ENCODE data around the gene UPF3A.

Gene UPF3A

DNA sequence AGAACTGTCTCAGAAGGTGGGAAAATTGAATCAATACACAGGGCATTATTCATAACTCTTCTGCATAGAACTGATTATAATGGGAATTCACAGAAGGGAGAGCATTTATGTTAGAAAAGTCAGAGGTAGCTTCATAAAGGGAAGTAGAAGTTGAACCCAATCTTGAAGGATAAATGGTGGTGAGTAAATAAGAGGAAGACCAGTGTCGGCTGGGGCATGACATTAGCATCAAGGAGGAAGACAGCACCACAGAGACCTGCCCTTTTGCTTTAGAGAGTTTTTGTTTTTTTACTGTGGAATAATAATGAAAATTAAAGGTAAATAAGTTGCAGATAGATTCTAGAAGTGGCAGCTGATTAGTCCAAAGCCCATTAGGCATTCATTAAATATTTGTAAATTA is 24.9 kb upstream of the UPF3A start:
- DNase-seq (ENCODE audit: low read depth): no peak
- TF ChIP-seq, protein P1, sequence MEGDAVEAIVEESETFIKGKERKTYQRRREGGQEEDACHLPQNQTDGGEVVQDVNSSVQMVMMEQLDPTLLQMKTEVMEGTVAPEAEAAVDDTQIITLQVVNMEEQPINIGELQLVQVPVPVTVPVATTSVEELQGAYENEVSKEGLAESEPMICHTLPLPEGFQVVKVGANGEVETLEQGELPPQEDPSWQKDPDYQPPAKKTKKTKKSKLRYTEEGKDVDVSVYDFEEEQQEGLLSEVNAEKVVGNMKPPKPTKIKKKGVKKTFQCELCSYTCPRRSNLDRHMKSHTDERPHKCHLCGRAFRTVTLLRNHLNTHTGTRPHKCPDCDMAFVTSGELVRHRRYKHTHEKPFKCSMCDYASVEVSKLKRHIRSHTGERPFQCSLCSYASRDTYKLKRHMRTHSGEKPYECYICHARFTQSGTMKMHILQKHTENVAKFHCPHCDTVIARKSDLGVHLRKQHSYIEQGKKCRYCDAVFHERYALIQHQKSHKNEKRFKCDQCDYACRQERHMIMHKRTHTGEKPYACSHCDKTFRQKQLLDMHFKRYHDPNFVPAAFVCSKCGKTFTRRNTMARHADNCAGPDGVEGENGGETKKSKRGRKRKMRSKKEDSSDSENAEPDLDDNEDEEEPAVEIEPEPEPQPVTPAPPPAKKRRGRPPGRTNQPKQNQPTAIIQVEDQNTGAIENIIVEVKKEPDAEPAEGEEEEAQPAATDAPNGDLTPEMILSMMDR (IDR thresholded peaks at IDR 0.05; ENCODE audit: low read length, missing control alignments): no peak
- no peak overlapping the region for H3K4me3 ChIP-seq (replicated peaks; ENCODE audit: low read depth, low read length)

DNA sequence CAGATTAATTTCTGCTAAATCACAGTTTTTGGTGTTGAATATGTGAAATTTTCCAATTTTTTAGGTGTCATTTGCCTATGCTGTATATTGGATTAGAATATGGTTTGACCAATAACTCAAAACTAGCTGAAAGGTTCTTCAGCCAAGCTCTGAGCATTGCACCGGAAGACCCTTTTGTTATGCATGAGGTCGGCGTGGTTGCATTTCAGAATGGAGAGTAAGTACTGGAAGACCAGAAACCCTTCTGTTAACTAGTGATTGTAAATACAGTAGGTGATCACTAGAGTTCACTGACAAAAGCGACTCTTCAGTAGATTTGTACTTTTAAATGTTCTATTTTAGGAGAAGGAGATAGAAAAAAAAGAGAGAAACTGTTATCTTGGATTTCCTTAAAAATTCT is 24.4 kb upstream of the UPF3A start:
- DNase-seq (ENCODE audit: low read depth): no peak
- TF ChIP-seq, protein P1 (IDR thresholded peaks at IDR 0.05; ENCODE audit: low read length, missing control alignments): no peak

DNA sequence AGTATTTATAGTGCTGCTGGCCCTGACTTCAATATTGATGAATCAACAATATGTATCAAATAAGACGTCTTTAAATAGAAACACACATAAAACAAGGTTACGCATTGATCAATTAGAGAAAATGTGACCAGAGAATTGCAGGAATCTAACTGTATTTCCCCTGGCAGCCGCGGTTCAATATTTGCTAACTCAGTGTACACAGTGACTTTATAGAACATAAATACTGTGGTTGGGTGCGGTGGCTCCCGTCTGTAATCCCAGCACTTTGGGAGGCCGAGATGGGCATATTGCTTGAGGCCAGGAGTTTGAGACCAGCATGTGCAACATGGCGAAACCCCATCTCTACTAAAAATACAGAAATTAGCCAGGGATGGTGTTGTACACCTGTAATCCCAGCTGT is 22.8 kb upstream of the UPF3A start:
- DNase-seq (ENCODE audit: low read depth): no peak
- no peak overlapping the region for H3K4me3 ChIP-seq (replicated peaks; ENCODE audit: low read depth, low read length)
- TF ChIP-seq, protein P1 (IDR thresholded peaks at IDR 0.05; ENCODE audit: low read length, missing control alignments): no peak

More for the DNA sequence above, 24.4 kb upstream of the UPF3A start:
- H3K4me3 ChIP-seq (replicated peaks; ENCODE audit: low read depth, low read length): no peak overlapping the region

DNA sequence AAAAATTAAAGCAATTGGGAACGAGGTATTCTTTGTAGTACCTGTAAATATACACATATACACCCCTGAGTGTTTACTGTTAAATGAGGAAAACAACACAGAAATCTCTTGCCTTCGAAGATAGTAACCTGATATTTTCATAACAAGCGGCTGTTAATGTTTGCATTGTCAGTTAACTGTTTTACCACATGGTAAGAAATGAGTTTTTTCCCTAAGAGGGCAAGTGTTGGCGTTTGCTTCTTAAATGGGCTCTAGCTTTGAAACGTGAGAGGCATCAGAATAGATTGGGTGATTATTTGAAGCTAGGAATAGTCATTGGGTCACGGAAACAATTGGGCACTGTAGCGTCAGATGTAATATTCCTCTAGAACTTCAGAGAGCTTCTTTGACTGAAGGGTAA is 22.0 kb upstream of the UPF3A start:
- TF ChIP-seq, protein P1 (IDR thresholded peaks at IDR 0.05; ENCODE audit: low read length, missing control alignments): no peak
- no peak for DNase-seq (ENCODE audit: low read depth)
- H3K4me3 ChIP-seq (replicated peaks; ENCODE audit: low read depth, low read length): no peak overlapping the region

DNA sequence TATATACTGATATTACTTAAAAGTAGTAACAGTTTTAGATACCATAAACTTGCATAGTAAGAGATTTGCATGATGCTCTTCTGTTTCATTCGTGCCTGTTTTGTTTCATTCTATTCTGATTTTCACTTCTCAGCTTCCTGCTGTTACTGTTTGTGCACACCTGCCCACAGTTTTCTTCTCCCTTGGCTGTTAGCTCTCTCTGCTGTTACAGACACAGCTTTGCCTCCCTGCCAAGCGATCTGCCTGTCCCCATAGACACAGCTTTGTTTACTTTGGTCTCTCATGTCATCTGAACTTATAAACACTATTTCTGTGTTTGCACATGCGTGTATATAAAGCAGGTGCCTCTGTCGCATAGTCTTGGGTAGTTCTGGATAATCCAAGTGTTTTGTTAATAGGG is 21.4 kb upstream of the UPF3A start:
- TF ChIP-seq, protein P1 (IDR thresholded peaks at IDR 0.05; ENCODE audit: low read length, missing control alignments): no peak
- H3K4me3 ChIP-seq (replicated peaks; ENCODE audit: low read depth, low read length): no peak overlapping the region
- no peak for DNase-seq (ENCODE audit: low read depth)

DNA sequence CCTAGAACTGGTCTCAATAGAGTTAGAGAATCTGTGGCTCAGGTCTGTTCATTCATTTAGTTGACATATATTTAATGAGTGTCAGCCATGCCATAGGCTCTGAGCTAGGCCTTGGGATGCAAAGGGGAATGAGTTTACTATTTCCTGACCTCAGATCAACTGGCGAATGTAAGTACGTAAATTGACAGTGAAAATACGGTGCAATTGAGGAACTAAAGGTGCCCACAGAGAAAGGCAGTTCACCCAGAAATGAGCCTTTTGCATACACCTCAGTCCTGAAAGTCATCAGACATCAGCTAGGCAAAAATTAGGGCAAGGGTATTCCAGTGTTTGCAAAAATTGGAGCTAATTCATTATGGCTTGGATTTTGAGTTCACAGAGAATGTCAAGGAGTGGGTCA is 20.6 kb upstream of the UPF3A start:
- TF ChIP-seq, protein P1 (IDR thresholded peaks at IDR 0.05; ENCODE audit: low read length, missing control alignments): no peak
- DNase-seq (ENCODE audit: low read depth): no peak

DNA sequence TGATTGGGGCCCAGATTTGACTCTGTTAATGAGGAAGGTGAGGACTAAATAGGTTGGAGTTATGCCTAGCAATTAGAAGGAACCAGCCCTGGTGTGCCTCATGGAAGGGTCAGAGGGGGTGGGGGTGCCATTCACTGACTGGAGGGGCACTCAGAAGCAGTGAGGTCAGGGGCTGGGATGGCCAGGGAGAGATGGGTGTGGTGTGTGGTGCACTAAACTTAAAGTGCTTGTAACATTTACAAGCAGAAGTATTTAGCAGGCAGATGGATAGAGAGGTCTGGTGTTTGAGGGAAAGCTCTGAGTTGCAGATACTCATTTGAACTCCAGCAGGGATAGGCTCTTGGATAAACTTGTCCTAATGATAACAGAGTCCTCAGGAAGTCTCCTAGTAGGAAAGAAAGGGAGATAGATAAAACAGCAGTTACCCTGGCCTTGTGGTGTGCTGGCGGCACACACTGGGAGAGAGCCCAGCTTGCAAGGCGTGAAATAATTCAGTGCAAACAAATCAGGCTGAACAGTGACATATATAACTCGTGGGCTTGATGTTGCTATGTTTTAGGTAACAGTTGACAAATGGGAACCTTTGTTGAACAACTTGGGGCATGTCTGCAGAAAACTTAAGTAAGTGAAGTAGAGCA is 20.0 kb upstream of the UPF3A start:
- no peak for DNase-seq (ENCODE audit: low read depth)
- TF ChIP-seq, protein P1 (IDR thresholded peaks at IDR 0.05; ENCODE audit: low read length, missing control alignments): no peak
- no peak overlapping the region for H3K4me3 ChIP-seq (replicated peaks; ENCODE audit: low read depth, low read length)

More for the DNA sequence above, 20.6 kb upstream of the UPF3A start:
- no peak overlapping the region for H3K4me3 ChIP-seq (replicated peaks; ENCODE audit: low read depth, low read length)

Data from fibroblast of pulmonary artery (primary cell).